HepG2 (cell line): Measurements from ENCODE around the gene FAM240A. TPM values are rescaled to one million over a fixed set of nuclear protein-coding genes. Genes with fewer than 3 reads are reported as not detected.

Source experiments
- ATAC-seq: fragments of 200-7000 bp; cut with Tn5 transposase; 3 replicates; pipeline ENCODE4 v1.9.1; 2020; ENCODE audit warnings: mild to moderate bottlenecking, moderate library complexity
- BruUV-seq: library from RNA; stranded (reverse); fragments of 400-500 nt; replicated peaks from 2 replicates; lab custom pipeline; 2021; lab: Mats Ljungman, UMichigan
- CTCF ChIA-PET: fragments of 300-600 bp; formaldehyde crosslinking; extraction: SDS; loops from one replicate; lab custom pipeline; 2021; ENCODE audit warnings: low total read pairs, inconsistent platforms, low intra/inter-chr PET ratio; lab: Yijun Ruan, JAX
- POLR2A ChIA-PET: fragments of 350-600 bp; sonication (Branson Sonifier 250); formaldehyde crosslinking; loops from one replicate; lab custom pipeline; 2020; ENCODE audit warnings: antibody characterized with exemption, inconsistent platforms; lab: Yijun Ruan, JAX
- DNase-seq: peaks from one replicate; pipeline ENCODE4 v3.0.0-alpha.2; 2015; ENCODE audit warnings: low spot score
- FAIRE-seq: peaks from 3 replicates; lab custom pipeline; 2011; peaks lifted over from hg19 to GRCh38; lab: Jason Lieb, UNC
- H2AFZ ChIP-seq: one replicate; pipeline ENCODE4 v1.6.1; 2011; ENCODE audit warnings: low read length, inconsistent platforms
- H3K27ac ChIP-seq: fragments of 300-600 bp; 3 replicates; pipeline ENCODE4 v1.8.0; 2011; ENCODE audit warnings: mixed run types, mild to moderate bottlenecking, mixed read lengths, low read length, inconsistent platforms; ENCODE audit not compliant: insufficient read depth; ENCODE audit errors: extremely low read length
- H3K27me3 ChIP-seq, 2 experiments: fragments of 200-600 bp in 1 of 2; 2 replicates in 1 of 2; 3 replicates in 1 of 2; pipeline versions ENCODE4 v1.6.0 to v1.8.0; 2011; ENCODE audit warnings: low read length in 2 of 2, mild to moderate bottlenecking in 2 of 2, moderate library complexity in 2 of 2, inconsistent platforms in 1 of 2; ENCODE audit not compliant: insufficient read depth in 2 of 2, control insufficient read depth in 1 of 2
- H3K36me3 ChIP-seq, 2 experiments: fragments of 200-600 bp in 1 of 2; replicated peaks in 1 of 2; 2 replicates in 1 of 2; 3 replicates in 1 of 2; pipeline versions ENCODE4 v1.5.1 to v1.8.0; 2011; ENCODE audit warnings: low read length in 2 of 2, inconsistent platforms in 1 of 2; ENCODE audit not compliant: insufficient read depth in 2 of 2, control insufficient read depth in 1 of 2
- H3K4me1 ChIP-seq: 2 replicates; pipeline ENCODE4 v1.5.1; 2012; ENCODE audit warnings: low read length, inconsistent platforms; ENCODE audit not compliant: insufficient read depth
- H3K4me2 ChIP-seq: 2 replicates; pipeline ENCODE4 v1.6.0; 2011; ENCODE audit warnings: low read depth, low read length, inconsistent platforms
- H3K4me3 ChIP-seq, 3 experiments: fragments of 200-600 bp in 1 of 3; sonication (generic), shearing (Covaris generic) in 1 of 3; replicated peaks in 1 of 3; 2 replicates each; pipeline ENCODE4 v1.5.1; 2011 to 2016; ENCODE audit warnings: low read length in 3 of 3, inconsistent platforms in 2 of 3, low read depth in 2 of 3, mild to moderate bottlenecking in 2 of 3, control low read depth in 1 of 3, mixed read lengths in 1 of 3; ENCODE audit not compliant: insufficient read depth in 1 of 3
- H3K79me2 ChIP-seq: one replicate; pipeline ENCODE4 v1.6.1; 2011; ENCODE audit warnings: low read length, inconsistent platforms; ENCODE audit not compliant: insufficient read depth
- H3K9ac ChIP-seq: 2 replicates; pipeline ENCODE4 v1.6.0; 2011; ENCODE audit warnings: mild to moderate bottlenecking, low read depth, low read length, inconsistent platforms; ENCODE audit not compliant: insufficient read depth
- H3K9me3 ChIP-seq: 2 replicates; pipeline ENCODE4 v1.5.1; 2012; ENCODE audit warnings: mild to moderate bottlenecking, low read length
- H4K20me1 ChIP-seq: 2 replicates; pipeline ENCODE4 v1.6.0; 2011; ENCODE audit warnings: inconsistent platforms, mild to moderate bottlenecking, low read length, moderate library complexity; ENCODE audit not compliant: insufficient read depth
- DR1 ChIP-seq: sonication (generic); formaldehyde crosslinking; IDR thresholded peaks from 2 replicates; pipeline ENCODE4 v1.8.0; 2021; ENCODE audit warnings: mild to moderate bottlenecking, missing genetic modification reagents, inconsistent platforms
- ELF1 ChIP-seq: sonication (generic); formaldehyde crosslinking; IDR thresholded peaks from 2 replicates; pipeline ENCODE4 v1.4.0; 2020; ENCODE audit warnings: missing genetic modification reagents
- FOXC1 ChIP-seq: sonication (generic); formaldehyde crosslinking; IDR thresholded peaks from 2 replicates; pipeline ENCODE4 v1.8.0; 2022; ENCODE audit warnings: mild to moderate bottlenecking, missing genetic modification reagents, borderline replicate concordance
- HIVEP1 ChIP-seq: sonication (generic); formaldehyde crosslinking; IDR thresholded peaks from 2 replicates; pipeline ENCODE4 v1.4.0; 2020; ENCODE audit warnings: mild to moderate bottlenecking, missing genetic modification reagents
- KAT2B ChIP-seq: fragments of 150-350 bp; IDR thresholded peaks from 2 replicates; pipeline ENCODE4 v1.6.1; 2014; ENCODE audit warnings: low read depth, low read length, borderline replicate concordance
- KLF15 ChIP-seq: sonication (generic); formaldehyde crosslinking; IDR thresholded peaks from 2 replicates; pipeline ENCODE4 v1.8.1; 2023; ENCODE audit warnings: borderline replicate concordance, mild to moderate bottlenecking, inconsistent platforms, missing genetic modification reagents, mixed read lengths
- MED1 ChIP-seq: sonication (generic); formaldehyde crosslinking; IDR thresholded peaks from 2 replicates; pipeline ENCODE4 v1.4.0; 2020; ENCODE audit warnings: missing genetic modification reagents
- NR2F2 ChIP-seq: IDR thresholded peaks from 2 replicates; pipeline ENCODE4 v1.6.1; 2012; ENCODE audit warnings: low read depth, inconsistent platforms, borderline replicate concordance
- RFXAP ChIP-seq: sonication (generic); formaldehyde crosslinking; IDR thresholded peaks from 2 replicates; pipeline ENCODE4 v1.4.0; 2020; ENCODE audit warnings: missing genetic modification reagents, borderline replicate concordance
- ZBTB42 ChIP-seq: sonication (generic); formaldehyde crosslinking; IDR thresholded peaks from 2 replicates; pipeline ENCODE4 v1.5.0; 2020; ENCODE audit warnings: mild to moderate bottlenecking, missing genetic modification reagents
- ZEB1 ChIP-seq: IDR thresholded peaks from 2 replicates; pipeline ENCODE4 v1.6.1; 2012; ENCODE audit warnings: mild to moderate bottlenecking, low read depth, inconsistent platforms; ENCODE audit not compliant: insufficient replicate concordance
- WGBS: methylation state at CpG from one replicate; pipeline ENCODE4 v1.1.6; 2017; ENCODE audit warnings: low lambda C conversion rate; 5-methylcytosine and 5-hydroxymethylcytosine counted together
- in situ Hi-C: cut with HindIII; loops from 2 replicates; pipeline ENCODE4 v1.10.0; 2017; ENCODE audit warnings: low pct_unique_long_range_greater_than_20kb; ENCODE audit not compliant: extremely low pct_ligation_motif_present
- intact Hi-C: fragments of 100-400 bp; cut with micrococcal nuclease; formaldehyde crosslinking; loops from one replicate; pipeline ENCODE4 v1.10.0; 2022; ENCODE audit not compliant: unreplicated experiment
- polyA plus RNA-seq, 8 experiments: library from polyadenylated mRNA; depleted of rRNA in 3 of 8; stranded (reverse) in 7 of 8; unstranded in 1 of 8; fragments of >200 nt; fragmentation: Illumina TruSeq in 4 of 8; extraction: Trizol in 4 of 8; gene quantifications; 2 replicates each; pipeline versions ENCODE4 v1.2.1 to v1.2.3, GENCODE V29; 2011 to 2016; ENCODE audit warnings: low read depth in 4 of 8, missing spikeins in 1 of 8, mixed read lengths in 1 of 8; ENCODE audit not compliant: insufficient read depth in 1 of 8
- total RNA-seq, 5 experiments: library from RNA; depleted of rRNA; stranded (reverse); fragments of >200 nt; fragmentation: Illumina TruSeq; extraction: Trizol; gene quantifications; 2 replicates each; pipeline ENCODE4 v1.2.3, GENCODE V29; 2016; ENCODE audit warnings: low read depth in 1 of 5
- TF ChIP-seq, protein P1 (sequence below): sonication (generic); formaldehyde crosslinking; IDR thresholded peaks from 2 replicates; pipeline ENCODE4 v1.4.0; 2020; ENCODE audit warnings: mild to moderate bottlenecking, missing genetic modification reagents, borderline replicate concordance
- TF ChIP-seq, protein P2 (sequence below): sonication (generic); formaldehyde crosslinking; conservative IDR thresholded peaks from 2 replicates; pipeline ENCODE4 v1.4.0; 2020; ENCODE audit warnings: missing genetic modification reagents
- TF ChIP-seq, protein P3 (sequence below): sonication (generic); formaldehyde crosslinking; IDR thresholded peaks from 2 replicates; pipeline ENCODE4 v1.4.0; 2020; ENCODE audit warnings: mild to moderate bottlenecking, low read depth, missing genetic modification reagents

The FAM240A gene
- total and polyA plus RNA-seq, 2 of the 13 experiments (the other 11 are each of a cell fraction or from before 2014, with no cell fraction given): not detected

DNA sequence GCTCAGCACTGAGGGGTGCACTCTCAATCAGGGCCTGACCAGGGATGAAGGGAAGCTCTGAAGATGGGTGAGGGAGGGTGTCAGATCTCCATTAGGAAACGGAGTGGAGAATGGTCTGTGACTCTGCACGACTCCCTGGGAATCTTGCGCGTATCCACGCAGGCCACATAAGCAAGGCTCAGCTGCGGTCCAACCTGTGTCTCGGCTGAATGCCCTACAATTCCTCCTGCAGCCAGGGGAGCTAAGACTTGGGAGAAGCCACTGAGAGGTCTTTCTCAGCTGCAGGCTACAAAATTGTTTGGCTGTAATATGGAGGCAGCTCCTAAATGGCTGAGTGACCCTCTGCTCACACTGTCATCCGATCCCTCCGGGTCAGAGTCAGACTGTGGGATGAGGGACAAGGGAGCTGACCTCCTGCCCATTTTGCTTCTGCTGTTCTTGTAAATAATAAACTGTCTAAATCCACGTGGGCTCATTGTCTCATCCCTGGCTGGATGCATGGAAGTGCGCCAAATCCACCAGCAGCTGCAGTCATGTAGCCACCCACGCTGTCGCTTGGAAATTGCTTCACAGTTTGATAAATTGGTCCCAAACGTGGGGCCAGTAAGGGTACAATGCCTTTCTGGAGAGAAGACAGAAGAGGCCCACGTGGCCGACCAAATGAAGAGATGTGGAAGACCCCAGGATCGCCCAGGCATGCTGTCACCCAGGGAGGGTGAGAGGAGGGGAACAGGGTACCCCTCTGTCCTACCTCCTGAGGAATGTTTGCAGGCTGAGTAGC lies 50.6 kb downstream of the FAM240A start:
- Histone ChIP-seq H3K9me3 (no peaks in the 10 kb centered on the region), H4K20me1 (no peaks in the 10 kb centered on the region), H3K4me2 (no peak overlapping the region), H3K4me1 (no peaks in the 10 kb centered on the region), H3K79me2 (no peaks in the 10 kb centered on the region), H3K4me3 (no peak overlapping the region), H3K9ac (no peak overlapping the region)
- POLR2A ChIA-PET: no interaction called here
- 43% methylated on average over 15 of the region's 17 CpGs for whole genome bisulfite sequencing
- intact Hi-C loops: no loop called here
- TF ChIP-seq FOXC1 (CRISPR knock-in tag) (no peak), MED1 (CRISPR knock-in tag) (no peak), KAT2B (no peak), HIVEP1 (no peak), ZEB1 (no peak), KLF15 (CRISPR knock-in tag) (no peak), DR1 (CRISPR knock-in tag) (no peak), ZBTB42 (CRISPR knock-in tag) (no peak), RFXAP (CRISPR knock-in tag) (no peak), ELF1 (CRISPR knock-in tag) (no peak), NR2F2 (no peak)
- TF ChIP-seq, protein P1, sequence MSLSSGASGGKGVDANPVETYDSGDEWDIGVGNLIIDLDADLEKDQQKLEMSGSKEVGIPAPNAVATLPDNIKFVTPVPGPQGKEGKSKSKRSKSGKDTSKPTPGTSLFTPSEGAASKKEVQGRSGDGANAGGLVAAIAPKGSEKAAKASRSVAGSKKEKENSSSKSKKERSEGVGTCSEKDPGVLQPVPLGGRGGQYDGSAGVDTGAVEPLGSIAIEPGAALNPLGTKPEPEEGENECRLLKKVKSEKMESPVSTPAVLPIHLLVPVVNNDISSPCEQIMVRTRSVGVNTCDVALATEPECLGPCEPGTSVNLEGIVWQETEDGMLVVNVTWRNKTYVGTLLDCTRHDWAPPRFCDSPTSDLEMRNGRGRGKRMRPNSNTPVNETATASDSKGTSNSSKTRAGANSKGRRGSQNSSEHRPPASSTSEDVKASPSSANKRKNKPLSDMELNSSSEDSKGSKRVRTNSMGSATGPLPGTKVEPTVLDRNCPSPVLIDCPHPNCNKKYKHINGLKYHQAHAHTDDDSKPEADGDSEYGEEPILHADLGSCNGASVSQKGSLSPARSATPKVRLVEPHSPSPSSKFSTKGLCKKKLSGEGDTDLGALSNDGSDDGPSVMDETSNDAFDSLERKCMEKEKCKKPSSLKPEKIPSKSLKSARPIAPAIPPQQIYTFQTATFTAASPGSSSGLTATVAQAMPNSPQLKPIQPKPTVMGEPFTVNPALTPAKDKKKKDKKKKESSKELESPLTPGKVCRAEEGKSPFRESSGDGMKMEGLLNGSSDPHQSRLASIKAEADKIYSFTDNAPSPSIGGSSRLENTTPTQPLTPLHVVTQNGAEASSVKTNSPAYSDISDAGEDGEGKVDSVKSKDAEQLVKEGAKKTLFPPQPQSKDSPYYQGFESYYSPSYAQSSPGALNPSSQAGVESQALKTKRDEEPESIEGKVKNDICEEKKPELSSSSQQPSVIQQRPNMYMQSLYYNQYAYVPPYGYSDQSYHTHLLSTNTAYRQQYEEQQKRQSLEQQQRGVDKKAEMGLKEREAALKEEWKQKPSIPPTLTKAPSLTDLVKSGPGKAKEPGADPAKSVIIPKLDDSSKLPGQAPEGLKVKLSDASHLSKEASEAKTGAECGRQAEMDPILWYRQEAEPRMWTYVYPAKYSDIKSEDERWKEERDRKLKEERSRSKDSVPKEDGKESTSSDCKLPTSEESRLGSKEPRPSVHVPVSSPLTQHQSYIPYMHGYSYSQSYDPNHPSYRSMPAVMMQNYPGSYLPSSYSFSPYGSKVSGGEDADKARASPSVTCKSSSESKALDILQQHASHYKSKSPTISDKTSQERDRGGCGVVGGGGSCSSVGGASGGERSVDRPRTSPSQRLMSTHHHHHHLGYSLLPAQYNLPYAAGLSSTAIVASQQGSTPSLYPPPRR (CRISPR knock-in tag): no peak
- TF ChIP-seq, protein P2, sequence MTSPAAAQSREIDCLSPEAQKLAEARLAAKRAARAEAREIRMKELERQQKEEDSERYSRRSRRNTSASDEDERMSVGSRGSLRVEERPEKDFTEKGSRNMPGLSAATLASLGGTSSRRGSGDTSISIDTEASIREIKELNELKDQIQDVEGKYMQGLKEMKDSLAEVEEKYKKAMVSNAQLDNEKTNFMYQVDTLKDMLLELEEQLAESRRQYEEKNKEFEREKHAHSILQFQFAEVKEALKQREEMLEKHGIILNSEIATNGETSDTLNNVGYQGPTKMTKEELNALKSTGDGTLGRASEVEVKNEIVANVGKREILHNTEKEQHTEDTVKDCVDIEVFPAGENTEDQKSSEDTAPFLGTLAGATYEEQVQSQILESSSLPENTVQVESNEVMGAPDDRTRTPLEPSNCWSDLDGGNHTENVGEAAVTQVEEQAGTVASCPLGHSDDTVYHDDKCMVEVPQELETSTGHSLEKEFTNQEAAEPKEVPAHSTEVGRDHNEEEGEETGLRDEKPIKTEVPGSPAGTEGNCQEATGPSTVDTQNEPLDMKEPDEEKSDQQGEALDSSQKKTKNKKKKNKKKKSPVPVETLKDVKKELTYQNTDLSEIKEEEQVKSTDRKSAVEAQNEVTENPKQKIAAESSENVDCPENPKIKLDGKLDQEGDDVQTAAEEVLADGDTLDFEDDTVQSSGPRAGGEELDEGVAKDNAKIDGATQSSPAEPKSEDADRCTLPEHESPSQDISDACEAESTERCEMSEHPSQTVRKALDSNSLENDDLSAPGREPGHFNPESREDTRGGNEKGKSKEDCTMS (CRISPR knock-in tag): no peak
- TF ChIP-seq, protein P3, sequence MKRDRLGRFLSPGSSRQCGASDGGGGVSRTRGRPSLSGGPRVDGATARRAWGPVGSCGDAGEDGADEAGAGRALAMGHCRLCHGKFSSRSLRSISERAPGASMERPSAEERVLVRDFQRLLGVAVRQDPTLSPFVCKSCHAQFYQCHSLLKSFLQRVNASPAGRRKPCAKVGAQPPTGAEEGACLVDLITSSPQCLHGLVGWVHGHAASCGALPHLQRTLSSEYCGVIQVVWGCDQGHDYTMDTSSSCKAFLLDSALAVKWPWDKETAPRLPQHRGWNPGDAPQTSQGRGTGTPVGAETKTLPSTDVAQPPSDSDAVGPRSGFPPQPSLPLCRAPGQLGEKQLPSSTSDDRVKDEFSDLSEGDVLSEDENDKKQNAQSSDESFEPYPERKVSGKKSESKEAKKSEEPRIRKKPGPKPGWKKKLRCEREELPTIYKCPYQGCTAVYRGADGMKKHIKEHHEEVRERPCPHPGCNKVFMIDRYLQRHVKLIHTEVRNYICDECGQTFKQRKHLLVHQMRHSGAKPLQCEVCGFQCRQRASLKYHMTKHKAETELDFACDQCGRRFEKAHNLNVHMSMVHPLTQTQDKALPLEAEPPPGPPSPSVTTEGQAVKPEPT (CRISPR knock-in tag): no peak
- TF ChIP-seq, all 625 proteins: peak for 0
- H2AFZ ChIP-seq: no peak overlapping the region
- no peak for ATAC-seq
- DNase-seq: no peak
- BruUV-seq: no TSS peak
- CTCF ChIA-PET: no interaction called here
- H3K27me3 ChIP-seq: peaks cover 3 to 30% of the 10 kb centered on the region in 2 experiments; a peak in 2 of 5 replicates
- in situ Hi-C loops: loop anchor here (10.0 kb wide), 1 partner anchor 178 kb away; no protein-coding TSS in a partner anchor
- no peak for FAIRE-seq
- no peak overlapping the region for H3K27ac ChIP-seq
- H3K36me3 ChIP-seq: no peaks in the 10 kb centered on the region
